Naive thymus-derived CD8-positive, alpha-beta T cell (primary cell): ENCODE data around the gene CACHD1. TPM values are rescaled to one million over a fixed set of nuclear protein-coding genes. Genes with fewer than 3 reads are reported as not detected.
"Not testable (repeated sequence)": the region's sequence is repeated elsewhere in the genome, so short reads cannot be mapped to it uniquely, and the experiment has no call there.

Source experiments
- ATAC-seq, 2 donors: fragments of 150-1000 bp; cut with Tn5 transposase in 1 of 2; sonication (Bioruptor Pico), chemical (Tn5 transposase) in 1 of 2; 1 replicate in 1 of 2; 2 replicates in 1 of 2; pipeline ENCODE4 v1.10.0; 2021; ENCODE audit warnings: mild to moderate bottlenecking in 2 of 2, moderate library complexity in 2 of 2
- POLR2A ChIA-PET: fragments of 350-600 bp; sonication (Branson Sonifier 250); formaldehyde crosslinking; loops from one replicate; lab custom pipeline; 2021; ENCODE audit warnings: antibody characterized with exemption; lab: Charles Lee
- DNase-seq, 10 donors: peaks; one replicate each; pipeline versions ENCODE4 v3.0.0 to v3.0.0-alpha.2; 2020 to 2022
- H3K27ac Mint-ChIP-seq, 10 donors: one replicate each; pipeline ENCODE4 v1.8.0; 2020 to 2022; ENCODE audit warnings: mild to moderate bottlenecking in 10 of 10, mixed read lengths in 10 of 10, moderate library complexity in 4 of 10, inconsistent platforms in 1 of 10
- H3K27me3 Mint-ChIP-seq, 5 donors: one replicate each; pipeline ENCODE4 v1.8.0; 2021 to 2022; ENCODE audit warnings: mixed read lengths in 5 of 5
- H3K36me3 Mint-ChIP-seq, 3 donors: one replicate each; pipeline ENCODE4 v1.8.0; 2020 to 2022; ENCODE audit warnings: mixed read lengths in 3 of 3, mild to moderate bottlenecking in 2 of 3, inconsistent platforms in 1 of 3
- H3K4me1 Mint-ChIP-seq, 4 donors: one replicate each; pipeline ENCODE4 v1.8.0; 2021 to 2022; ENCODE audit warnings: mixed read lengths in 4 of 4
- H3K4me3 Mint-ChIP-seq, 10 donors: one replicate each; pipeline ENCODE4 v1.8.0; 2020 to 2022; ENCODE audit warnings: mild to moderate bottlenecking in 10 of 10, mixed read lengths in 10 of 10, moderate library complexity in 6 of 10, inconsistent platforms in 1 of 10
- H3K9me3 Mint-ChIP-seq, 9 donors: one replicate each; pipeline ENCODE4 v1.8.0; 2020 to 2022; ENCODE audit warnings: mixed read lengths in 9 of 9, mild to moderate bottlenecking in 3 of 9, inconsistent platforms in 1 of 9, moderate library complexity in 1 of 9
- polyA plus RNA-seq, 3 donors: library from polyadenylated mRNA; unstranded; fragments of 300-500 nt; fragmentation: Illumina TruSeq; gene quantifications; one replicate each; pipeline ENCODE4 v1.2.3, GENCODE V29; 2021
- total RNA-seq, 8 experiments: library from RNA in 2 of 8; stranded (reverse) in 2 of 8; gene quantifications; one replicate each; pipeline ENCODE4 v1.2.3 and lab custom pipeline; 2021 to 2026

The CACHD1 gene
- total and polyA plus RNA-seq, 5 experiments from 2014 or later = 0.80 to 5.2 (median 3.3) TPM

- POLR2A ChIA-PET = no interaction called here
- no peak for ATAC-seq
- peaks cover 1 to 11% (median 8%) of the 10 kb centered on the region in 4 donors for H3K4me1 Mint-ChIP-seq
Observed at GRCh38 chr1:64590316-64590715, 120.4 kb downstream of the CACHD1 start.

GRCh38 chr1:64594446-64594845 lies 124.5 kb downstream of the CACHD1 start:
- Mint-ChIP-seq H3K9me3 (no peaks in the 10 kb centered on the region), H3K27me3 (no peaks in the 10 kb centered on the region), H3K4me3 (no peak overlapping the region), H3K4me1 (peaks cover 0 to 6% (median 0%) of the 10 kb centered on the region in 4 donors), H3K36me3 (peaks cover 0 to 3% (median 0%) of the 10 kb centered on the region in 3 donors), H3K27ac (peak overlapping the region in 1 of 10 donors; percentile 55)
- DNase-seq (no peak), ATAC-seq (no peak)
- POLR2A ChIA-PET = no interaction called here

More at GRCh38 chr1:64590316-64590715, 120.4 kb downstream of the CACHD1 start:
- H3K27me3 Mint-ChIP-seq = no peaks in the 10 kb centered on the region
- H3K4me3 Mint-ChIP-seq = no peak overlapping the region
- H3K27ac Mint-ChIP-seq = no peak overlapping the region
- peaks cover 0 to 3% (median 0%) of the 10 kb centered on the region in 3 donors for H3K36me3 Mint-ChIP-seq
- DNase-seq = no peak
- H3K9me3 Mint-ChIP-seq = no peaks in the 10 kb centered on the region

GRCh38 chr1:64595871-64596515 lies 126.1 kb downstream of the CACHD1 start:
- H3K4me3 Mint-ChIP-seq = no peak overlapping the region
- peaks cover 3 to 5% (median 5%) of the 10 kb centered on the region in 3 donors for H3K36me3 Mint-ChIP-seq
- POLR2A ChIA-PET = no interaction called here
- H3K27me3 Mint-ChIP-seq = no peaks in the 10 kb centered on the region
- DNase-seq (no peak), ATAC-seq (no peak)
- no peaks in the 10 kb centered on the region for H3K9me3 Mint-ChIP-seq
- no peak overlapping the region for H3K27ac Mint-ChIP-seq
- peaks cover 0 to 6% (median 0%) of the 10 kb centered on the region in 4 donors for H3K4me1 Mint-ChIP-seq

- no peak overlapping the region for H3K4me3 Mint-ChIP-seq
Observed at GRCh38 chr1:64597113-64597512, 127.2 kb downstream of the CACHD1 start.

GRCh38 chr1:64598100-64598571 lies 128.2 kb downstream of the CACHD1 start:
- H3K36me3 Mint-ChIP-seq = peaks cover 5 to 9% (median 7%) of the 10 kb centered on the region in 3 donors
- no peaks in the 10 kb centered on the region for H3K27me3 Mint-ChIP-seq
- DNase-seq (no peak), ATAC-seq (no peak)
- no peak overlapping the region for H3K4me3 Mint-ChIP-seq
- no peaks in the 10 kb centered on the region for H3K9me3 Mint-ChIP-seq
- no peak overlapping the region for H3K27ac Mint-ChIP-seq
- H3K4me1 Mint-ChIP-seq = peaks cover 0 to 2% (median 0%) of the 10 kb centered on the region in 4 donors
- POLR2A ChIA-PET = no interaction called here

More at GRCh38 chr1:64597113-64597512, 127.2 kb downstream of the CACHD1 start:
- Mint-ChIP-seq H3K36me3 (peaks cover 3 to 5% (median 5%) of the 10 kb centered on the region in 3 donors), H3K27me3 (no peaks in the 10 kb centered on the region), H3K4me1 (peaks cover 0 to 6% (median 0%) of the 10 kb centered on the region in 4 donors), H3K9me3 (no peaks in the 10 kb centered on the region), H3K27ac (no peak overlapping the region)
- POLR2A ChIA-PET = no interaction called here
- ATAC-seq (no peak), DNase-seq (no peak)

GRCh38 chr1:64599242-64599641 lies 129.3 kb downstream of the CACHD1 start:
- Mint-ChIP-seq H3K4me1 (peaks cover 0 to 2% (median 0%) of the 10 kb centered on the region in 4 donors), H3K4me3 (no peak overlapping the region), H3K9me3 (no peaks in the 10 kb centered on the region), H3K27ac (no peak overlapping the region), H3K27me3 (no peaks in the 10 kb centered on the region), H3K36me3 (peaks cover 5 to 14% (median 12%) of the 10 kb centered on the region in 3 donors)
- ATAC-seq = no peak
- POLR2A ChIA-PET = no interaction called here
- no peak for DNase-seq

- Mint-ChIP-seq H3K4me3 (no peak overlapping the region), H3K36me3 (peaks cover 5 to 14% (median 12%) of the 10 kb centered on the region in 3 donors), H3K4me1 (peaks cover 0 to 2% (median 0%) of the 10 kb centered on the region in 4 donors), H3K27me3 (no peaks in the 10 kb centered on the region), H3K27ac (no peak overlapping the region), H3K9me3 (no peaks in the 10 kb centered on the region)
- POLR2A ChIA-PET = no interaction called here
- ATAC-seq (no peak), DNase-seq (no peak)
Observed at GRCh38 chr1:64601207-64601606, 131.3 kb downstream of the CACHD1 start.

- no peak overlapping the region for H3K4me3 Mint-ChIP-seq
- peaks cover 20 to 25% (median 24%) of the 10 kb centered on the region in 3 donors for H3K36me3 Mint-ChIP-seq
- no peaks in the 10 kb centered on the region for H3K27me3 Mint-ChIP-seq
- DNase-seq (no peak), ATAC-seq (no peak)
- H3K27ac Mint-ChIP-seq = no peak overlapping the region
- POLR2A ChIA-PET = no interaction called here
- peaks cover 0 to 17% (median 6%) of the 10 kb centered on the region in 9 donors for H3K9me3 Mint-ChIP-seq
- no peaks in the 10 kb centered on the region for H3K4me1 Mint-ChIP-seq
Observed at GRCh38 chr1:64608005-64608650, 138.2 kb downstream of the CACHD1 start.

- Mint-ChIP-seq H3K36me3 (peaks cover 20 to 22% (median 20%) of the 10 kb centered on the region in 3 donors), H3K4me3 (no peak overlapping the region)
- ATAC-seq = no peak
Observed at GRCh38 chr1:64608651-64609048, 138.7 kb downstream of the CACHD1 start.

GRCh38 chr1:64610950-64611349 lies 141.0 kb downstream of the CACHD1 start:
- DNase-seq, H3K4me3 Mint-ChIP-seq, H3K27ac Mint-ChIP-seq, ATAC-seq, H3K27me3 Mint-ChIP-seq, POLR2A ChIA-PET: not testable (repeated sequence)
- peaks cover 0 to 17% (median 6%) of the 10 kb centered on the region in 9 donors for H3K9me3 Mint-ChIP-seq
- H3K36me3 Mint-ChIP-seq = peaks cover 22 to 28% (median 27%) of the 10 kb centered on the region in 3 donors
- peaks cover 9 to 18% (median 15%) of the 10 kb centered on the region in 4 donors for H3K4me1 Mint-ChIP-seq

More at GRCh38 chr1:64608651-64609048, 138.7 kb downstream of the CACHD1 start:
- Mint-ChIP-seq H3K27ac (no peak overlapping the region), H3K9me3 (peaks cover 0 to 17% (median 6%) of the 10 kb centered on the region in 9 donors), H3K27me3 (no peaks in the 10 kb centered on the region), H3K4me1 (peaks cover 0 to 2% (median 0%) of the 10 kb centered on the region in 4 donors)
- POLR2A ChIA-PET = no interaction called here
- DNase-seq = no peak

GRCh38 chr1:64616039-64616438 lies 146.1 kb downstream of the CACHD1 start:
- ATAC-seq (peak in 1 of 2 donors; percentile 17), DNase-seq (peak in 1 of 10 donors; percentile 2)
- Mint-ChIP-seq H3K4me1 (peaks cover 15 to 26% (median 21%) of the 10 kb centered on the region in 4 donors), H3K27ac (peak overlapping the region in 2 of 10 donors; percentile 9 to 14), H3K27me3 (no peaks in the 10 kb centered on the region), H3K9me3 (peaks cover 0 to 8% (median 5%) of the 10 kb centered on the region in 9 donors), H3K4me3 (peak overlapping the region in 4 of 10 donors; percentile 2 to 35 (median 18)), H3K36me3 (peaks cover 9 to 30% (median 15%) of the 10 kb centered on the region in 3 donors)
- POLR2A ChIA-PET = no interaction called here

GRCh38 chr1:64623750-64624191 lies 153.8 kb downstream of the CACHD1 start:
- H3K36me3 Mint-ChIP-seq = peaks cover 0 to 3% (median 0%) of the 10 kb centered on the region in 3 donors
- DNase-seq (no peak), ATAC-seq (no peak)
- H3K27ac Mint-ChIP-seq = peak overlapping the region in 1 of 10 donors; percentile 29
- POLR2A ChIA-PET = no interaction called here
- no peak overlapping the region for H3K4me3 Mint-ChIP-seq
- no peaks in the 10 kb centered on the region for H3K27me3 Mint-ChIP-seq
- no peaks in the 10 kb centered on the region for H3K9me3 Mint-ChIP-seq
- peaks cover 0 to 12% (median 9%) of the 10 kb centered on the region in 4 donors for H3K4me1 Mint-ChIP-seq
